HG03575 (cell line): ENCODE data around the gene COL6A2.
"Not testable (repeated sequence)": the region's sequence is repeated elsewhere in the genome, so short reads cannot be mapped to it uniquely, and the experiment has no call there.

Experiments
- ATAC-seq: cut with Tn5 transposase; IDR thresholded peaks from one replicate; pipeline ENCODE4 v1.9.1; 2021; ENCODE audit not compliant: unreplicated experiment, insufficient number of reproducible peaks, low FRiP score; ENCODE audit errors: extremely low read depth

COL6A2 gene

DNA sequence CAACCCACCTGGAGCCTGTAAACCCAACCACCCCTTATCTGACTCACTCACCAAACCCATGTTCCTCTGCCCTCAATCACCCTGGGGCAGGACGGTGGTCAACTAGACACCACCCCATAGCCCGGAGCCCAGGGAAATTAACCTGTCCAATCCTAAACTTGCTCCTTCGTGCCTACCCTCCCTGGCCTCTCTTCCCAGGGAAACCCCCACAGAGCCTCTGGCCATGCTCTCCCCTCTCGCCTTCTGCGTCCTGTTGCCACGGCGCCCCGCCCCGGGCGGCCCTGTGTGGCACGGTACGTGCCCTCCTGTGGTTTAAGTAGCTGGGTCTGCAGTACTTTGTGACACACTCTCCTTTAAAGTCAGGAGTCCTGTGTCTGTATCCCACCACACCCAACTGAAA, 61.5 kb downstream of the COL6A2 start:
- ATAC-seq: no peak

DNA sequence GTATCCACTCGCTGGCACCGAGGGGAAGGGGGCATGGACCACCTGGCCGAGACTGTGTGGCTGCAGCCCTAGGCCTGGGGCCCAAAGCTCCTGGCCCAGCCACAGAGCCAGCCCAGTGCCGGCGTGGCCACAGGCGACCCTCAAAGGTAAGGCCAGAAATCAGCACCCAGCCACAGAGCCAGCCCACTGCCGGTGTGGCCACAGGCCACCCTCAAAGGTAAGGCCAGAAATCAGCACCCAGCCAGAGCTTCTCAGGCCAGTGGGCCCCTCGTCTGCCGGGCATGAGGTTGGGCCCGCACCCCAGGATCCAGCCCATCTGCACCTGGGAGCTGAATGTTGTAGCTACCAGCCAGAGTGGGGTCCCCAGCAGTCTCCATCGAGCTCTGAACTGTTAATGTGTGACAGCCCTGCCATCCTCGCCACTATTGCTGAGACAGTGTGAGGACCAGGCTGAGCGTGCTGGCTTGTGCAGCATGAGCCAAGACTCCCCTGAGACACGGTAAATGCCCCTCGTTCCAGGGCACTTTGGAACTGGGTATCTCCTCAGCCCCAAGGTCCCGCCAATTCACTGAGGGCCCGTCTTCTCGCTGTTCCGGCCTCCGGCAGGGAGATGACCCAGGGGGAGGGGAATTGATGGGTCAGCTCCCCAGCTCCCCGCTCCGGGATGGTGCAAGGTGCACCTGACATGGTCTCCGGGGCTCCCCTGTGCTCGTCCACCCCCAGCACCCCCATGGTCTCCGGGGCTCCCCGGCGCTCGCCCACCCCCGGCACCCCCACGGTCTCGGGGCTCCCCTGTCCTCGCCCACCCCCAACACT, 62.1 kb downstream of the COL6A2 start:
- ATAC-seq: no peak

DNA sequence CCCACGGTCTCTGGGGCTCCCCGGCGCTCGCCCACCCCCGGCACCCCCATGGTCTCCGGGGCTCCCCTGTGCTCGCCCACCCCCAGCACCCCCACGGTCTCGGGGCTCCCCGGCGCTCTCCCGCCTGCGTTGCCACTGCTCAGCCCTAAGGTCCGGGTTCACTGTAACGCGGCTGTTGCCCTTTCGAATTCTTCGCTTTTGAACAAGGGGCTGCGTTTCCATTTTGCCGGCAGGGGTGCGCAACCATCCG, 62.7 kb downstream of the COL6A2 start:
- no peak for ATAC-seq

DNA sequence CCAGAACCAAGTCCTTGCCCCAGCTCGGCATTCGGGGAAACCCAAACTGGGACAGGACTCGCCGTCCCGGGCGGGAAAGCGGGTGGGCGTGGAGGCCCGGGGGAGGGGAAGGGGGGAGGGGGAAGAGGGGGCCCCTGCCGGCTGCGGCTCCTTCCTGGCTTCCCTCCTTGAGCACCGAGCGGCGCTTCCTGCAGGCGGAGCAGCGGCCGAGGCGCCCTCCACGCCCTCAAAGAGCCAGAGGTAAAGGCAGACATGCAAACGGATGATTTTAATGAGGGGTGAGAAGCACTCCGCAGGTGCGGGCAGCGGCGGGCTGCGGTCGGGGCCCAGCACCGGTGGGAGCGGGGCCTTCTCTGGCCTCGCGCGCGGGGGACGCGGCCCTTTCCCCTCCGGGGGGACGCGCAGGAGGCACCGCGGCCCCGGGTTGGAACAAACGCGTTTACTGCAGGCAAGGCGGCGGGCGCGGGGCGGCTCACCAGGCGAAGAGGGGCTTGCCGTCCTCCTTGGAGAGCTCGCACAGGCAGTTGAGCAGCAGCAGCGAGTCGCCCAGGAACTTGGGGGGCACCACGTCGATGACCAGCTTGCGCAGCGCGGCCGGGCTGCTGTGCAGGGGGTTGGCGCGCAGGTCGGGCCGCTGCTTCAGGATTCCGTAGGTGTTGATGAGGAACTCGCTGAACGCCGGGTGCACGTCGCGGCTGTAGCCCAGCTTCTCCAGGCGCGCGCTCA, 63.2 kb downstream of the COL6A2 start:
- no peak for ATAC-seq

DNA sequence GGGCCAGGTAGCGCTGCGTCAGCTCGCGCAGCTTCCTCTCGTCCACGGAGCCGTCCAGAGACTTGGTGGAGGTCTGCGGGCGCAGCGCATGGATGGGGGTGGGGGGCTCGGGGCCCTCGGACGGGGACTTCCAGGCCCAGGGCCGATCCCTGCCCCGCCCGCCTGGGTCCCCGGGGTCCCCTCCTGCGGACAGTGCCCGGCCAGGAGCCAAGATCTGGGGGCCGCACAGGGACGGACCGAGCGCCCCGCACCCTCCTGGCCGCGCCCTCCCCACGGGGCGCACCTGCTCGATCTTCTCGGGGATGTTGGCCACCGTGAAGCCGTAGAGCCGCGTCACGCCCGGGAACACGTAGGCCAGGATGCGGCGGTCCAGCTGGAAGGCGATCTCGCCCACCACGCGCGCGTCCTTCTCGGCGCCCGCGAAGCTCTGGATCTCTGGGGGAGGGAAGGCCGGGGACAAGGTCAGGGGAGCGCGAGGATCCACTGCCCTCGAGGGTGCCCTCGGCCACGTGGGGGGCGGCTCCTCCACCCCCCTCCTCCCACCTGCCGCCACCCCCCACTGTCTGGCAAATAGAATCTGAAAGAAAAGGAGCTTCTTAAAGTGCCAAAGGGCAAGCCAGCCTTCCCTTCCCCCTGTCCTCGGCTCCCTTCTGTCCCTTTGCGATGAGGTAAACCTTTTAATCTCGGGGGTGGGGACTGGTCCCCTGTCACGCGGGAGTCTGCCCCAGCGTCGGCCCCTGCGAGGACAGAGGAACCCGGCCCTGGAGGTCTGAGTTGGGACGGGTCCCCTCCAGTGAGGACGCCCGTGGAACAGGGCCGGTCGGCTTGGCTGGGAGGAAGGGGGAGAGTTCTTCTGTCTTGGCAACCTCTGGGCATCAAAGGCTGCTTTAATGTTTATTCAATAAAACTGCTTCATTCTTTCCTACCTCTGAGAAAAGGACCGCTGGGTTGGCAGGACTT, 64.0 kb downstream of the COL6A2 start:
- no peak for ATAC-seq

DNA sequence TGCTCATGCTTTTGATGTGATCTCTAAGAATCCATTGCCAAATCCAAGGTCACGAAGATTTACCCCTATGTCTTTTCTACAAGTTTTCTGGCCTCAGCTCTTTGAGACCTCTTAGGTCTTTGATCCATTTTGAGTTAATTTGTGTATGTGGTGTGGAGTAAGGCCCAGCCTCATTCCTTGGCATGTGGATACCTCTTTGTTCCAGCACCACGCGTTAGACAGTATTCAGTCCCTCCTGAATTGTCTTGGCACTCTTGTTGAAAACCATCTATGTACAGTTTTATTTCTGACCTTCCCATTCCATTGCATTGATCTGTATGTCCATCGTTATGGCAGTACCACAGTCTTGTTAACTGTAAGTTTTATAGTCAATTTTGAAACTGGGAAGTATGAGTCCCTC, 65.5 kb downstream of the COL6A2 start:
- ATAC-seq: no peak

DNA sequence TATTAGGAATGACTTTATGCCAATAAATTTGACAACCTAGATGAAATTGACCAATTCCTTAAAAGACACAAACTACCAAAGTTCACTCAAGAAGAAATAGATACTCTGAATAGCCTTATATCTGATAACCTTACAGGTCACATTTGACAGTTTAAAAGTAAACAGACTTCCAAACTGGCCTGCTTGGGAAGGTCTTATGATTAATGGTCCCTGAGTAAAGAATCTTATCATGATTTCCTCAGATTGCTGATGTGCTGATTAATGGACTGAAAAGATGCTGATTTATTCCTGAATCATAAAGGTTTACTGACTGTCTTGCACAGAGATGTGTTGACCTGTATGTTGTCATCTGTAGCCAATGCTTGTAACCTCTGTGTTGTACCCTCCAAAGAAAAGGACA, 67.2 kb downstream of the COL6A2 start:
- no peak for ATAC-seq

DNA sequence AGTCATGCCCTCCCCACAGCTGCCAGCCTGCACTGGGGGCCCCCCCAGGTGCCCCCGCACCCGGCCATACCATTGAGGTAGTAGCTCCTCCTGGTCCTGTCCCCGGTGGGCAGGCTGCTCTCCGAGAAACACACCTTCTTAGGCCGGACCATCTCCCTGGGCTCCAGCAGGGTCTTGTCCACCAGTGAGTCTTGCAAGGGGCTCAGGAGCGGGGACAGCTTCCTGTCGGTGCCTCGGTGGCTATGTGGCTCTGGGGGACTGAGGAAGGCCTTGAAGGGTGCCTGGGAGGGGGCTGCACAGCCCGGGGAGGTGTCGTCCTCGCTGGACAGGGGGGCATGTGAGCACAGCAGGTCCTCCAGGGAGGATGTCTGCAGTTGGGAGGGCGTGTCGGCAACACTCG, 70.3 kb downstream of the COL6A2 start:
- ATAC-seq: no peak

DNA sequence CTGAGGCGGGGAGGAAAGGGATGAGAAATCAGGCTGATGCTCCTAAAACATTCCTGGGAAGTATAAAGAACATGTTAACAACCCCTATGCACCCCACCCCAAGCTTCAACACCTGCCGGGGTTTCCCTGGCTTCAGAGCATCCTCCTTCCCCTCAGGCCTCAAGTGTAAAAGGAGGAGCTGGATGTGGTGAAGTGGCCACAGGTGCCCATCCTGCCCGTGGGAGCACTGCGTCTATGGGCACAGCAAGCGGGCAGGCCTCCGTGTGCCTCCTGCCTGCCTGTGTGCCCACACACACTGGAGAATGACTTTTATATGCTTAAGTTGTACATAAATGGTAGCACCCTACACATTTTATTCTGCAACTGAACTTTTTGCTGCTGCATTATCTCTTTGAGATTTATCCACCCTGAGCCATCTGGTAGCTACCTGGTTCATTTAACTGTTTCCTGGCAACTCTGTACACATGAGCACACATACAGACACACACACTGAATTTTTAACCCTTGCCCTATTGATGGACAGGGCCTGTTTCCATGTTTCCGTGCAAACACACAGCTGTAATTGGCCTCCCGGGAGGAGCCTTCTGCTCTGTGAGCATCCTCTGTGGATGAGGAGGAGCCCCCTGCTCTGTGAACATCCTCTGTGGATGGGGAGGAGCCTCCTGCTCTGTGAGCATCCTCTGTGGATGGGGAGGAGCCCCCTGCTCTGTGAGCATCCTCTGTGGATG, 70.9 kb downstream of the COL6A2 start:
- no peak for ATAC-seq

DNA sequence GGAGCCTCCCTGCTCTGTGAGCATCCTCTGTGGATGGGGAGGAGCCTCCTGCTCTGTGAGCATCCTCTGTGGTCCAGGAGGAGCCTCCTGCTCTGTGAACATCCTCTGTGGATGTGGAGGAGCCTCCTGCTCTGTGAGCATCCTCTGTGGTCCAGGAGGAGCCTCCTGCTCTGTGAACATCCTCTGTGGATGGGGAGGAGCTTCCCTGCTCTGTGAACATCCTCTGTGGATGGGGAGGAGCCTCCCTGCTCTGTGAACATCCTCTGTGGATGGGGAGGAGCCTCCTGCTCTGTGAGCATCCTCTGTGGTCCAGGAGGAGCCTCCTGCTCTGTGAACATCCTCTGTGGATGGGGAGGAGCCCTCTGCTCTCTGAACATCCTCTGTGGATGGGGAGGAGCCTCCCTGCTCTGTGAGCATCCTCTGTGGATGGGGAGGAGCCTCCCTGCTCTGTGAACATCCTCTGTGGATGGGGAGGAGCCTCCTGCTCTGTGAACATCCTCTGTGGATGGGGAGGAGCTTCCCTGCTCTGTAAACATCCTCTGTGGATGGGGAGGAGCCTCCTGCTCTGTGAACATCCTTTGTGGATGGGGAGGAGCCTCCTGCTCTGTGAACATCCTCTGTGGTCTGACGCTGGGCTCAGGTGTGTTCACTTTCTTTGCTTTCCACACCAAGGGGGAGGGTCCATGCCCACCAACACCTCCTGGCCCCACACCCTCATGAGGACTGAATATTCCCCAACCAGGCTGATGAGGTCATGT, 72.7 kb downstream of the COL6A2 start:
- not testable (repeated sequence) for ATAC-seq

DNA sequence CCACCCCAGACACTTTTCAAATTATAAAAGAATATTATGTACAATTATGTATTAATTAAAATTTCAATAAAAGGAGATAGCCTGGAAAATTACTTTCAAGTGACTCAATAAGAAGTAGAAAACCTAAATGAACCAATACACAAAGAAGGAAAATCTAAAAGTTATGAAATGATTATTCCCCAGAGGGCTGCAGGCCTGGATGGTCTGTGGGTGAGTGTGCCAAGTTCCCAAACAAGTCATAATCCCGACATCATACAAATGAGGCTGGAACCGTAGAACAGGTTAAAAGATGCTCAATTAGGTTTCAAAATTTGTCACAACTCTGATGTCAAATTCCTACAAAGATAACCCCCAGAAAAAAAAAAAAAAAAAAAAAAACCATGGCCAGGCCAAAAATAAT, 73.7 kb downstream of the COL6A2 start:
- no peak for ATAC-seq

DNA sequence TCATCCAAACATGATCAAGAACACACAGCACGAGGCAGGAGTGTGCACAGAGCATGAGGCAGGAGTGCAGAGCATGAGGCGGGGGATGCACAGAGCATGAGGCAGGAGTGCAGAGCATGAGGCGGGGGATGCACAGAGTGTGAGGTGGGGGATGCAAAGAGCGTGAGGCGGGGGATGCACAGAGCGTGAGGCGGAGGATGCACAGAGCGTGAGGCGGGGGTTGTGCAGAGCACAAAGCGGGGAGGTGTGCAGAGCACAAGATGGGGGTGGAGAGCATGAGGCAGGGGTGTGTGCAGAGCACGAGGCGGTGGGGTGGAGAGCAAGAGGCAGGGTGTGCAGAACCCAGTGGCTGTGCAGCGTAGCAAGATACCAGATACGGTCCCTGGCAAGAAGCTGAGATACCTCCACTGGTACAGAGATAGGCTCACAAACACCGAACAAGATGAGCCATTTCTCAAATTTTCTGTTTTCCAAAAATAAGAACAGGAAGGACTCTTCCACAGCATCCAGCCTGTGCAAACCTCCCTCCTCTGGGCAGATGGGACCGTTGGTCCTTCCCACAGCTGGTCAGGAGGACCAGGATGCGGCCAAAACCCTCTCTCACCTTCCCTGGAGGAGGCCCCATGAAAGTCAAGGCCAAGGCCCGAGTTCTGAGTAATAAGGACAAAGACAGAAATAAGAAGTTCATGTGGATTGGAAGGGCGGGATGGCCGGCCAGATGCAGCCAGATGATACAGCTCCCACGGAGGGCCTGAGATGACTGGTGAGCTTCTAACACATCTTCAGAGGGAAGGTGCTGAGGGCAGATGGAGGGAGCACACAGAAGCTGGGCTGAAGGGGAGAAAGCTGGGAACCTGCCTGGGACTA, 74.3 kb downstream of the COL6A2 start:
- ATAC-seq: no peak

DNA sequence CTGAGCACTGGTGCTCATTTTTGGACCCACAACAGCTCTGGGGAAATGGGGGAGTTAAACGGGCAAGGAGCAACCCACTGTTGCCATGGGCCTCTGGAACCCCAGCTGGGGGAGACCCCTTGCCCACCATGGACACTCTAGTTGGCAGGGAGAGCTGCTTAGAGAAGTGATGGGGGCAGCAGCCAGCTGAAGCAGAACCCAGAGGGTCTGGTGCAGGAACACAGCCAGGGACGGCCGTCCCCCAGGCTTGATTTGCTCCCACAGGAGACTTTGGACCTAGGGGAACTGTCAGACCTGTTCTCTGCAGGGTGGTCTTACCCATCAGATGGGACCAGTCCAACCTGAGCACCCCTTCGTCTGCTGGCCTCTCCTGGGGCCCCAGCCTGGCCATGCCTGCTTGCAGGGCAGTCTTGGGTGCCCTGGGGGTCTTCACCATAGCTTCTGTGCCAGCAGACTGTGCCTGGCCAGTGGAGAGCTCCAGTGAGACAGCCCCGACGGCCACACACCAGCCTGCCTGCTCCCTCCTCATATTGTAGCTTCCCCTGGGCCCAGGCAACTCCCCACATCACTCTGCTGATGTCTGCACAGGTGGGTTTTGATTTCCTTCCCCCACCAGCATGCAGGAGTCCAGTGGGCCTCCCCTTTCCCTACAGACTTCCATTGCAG, 75.1 kb downstream of the COL6A2 start:
- ATAC-seq: no peak

DNA sequence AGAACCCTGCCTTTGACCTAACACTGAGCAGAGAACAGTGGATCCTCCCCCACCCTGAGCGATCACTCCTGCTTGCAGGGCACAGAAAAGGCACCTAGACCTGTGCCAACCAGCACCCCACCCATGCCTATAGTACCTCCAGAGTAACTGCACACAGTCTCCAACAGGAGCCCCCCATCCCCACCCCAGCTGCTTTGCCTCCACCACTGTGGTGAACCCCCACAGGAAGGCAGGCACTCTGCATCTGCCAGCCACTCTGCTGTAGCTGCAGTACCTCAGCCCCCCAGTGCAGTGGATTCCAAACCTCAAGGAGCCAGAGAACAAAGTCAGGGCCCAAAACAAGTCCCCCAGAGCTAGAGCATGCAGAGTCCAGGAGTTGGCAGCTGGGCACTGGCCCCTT, 75.7 kb downstream of the COL6A2 start:
- ATAC-seq: no peak

DNA sequence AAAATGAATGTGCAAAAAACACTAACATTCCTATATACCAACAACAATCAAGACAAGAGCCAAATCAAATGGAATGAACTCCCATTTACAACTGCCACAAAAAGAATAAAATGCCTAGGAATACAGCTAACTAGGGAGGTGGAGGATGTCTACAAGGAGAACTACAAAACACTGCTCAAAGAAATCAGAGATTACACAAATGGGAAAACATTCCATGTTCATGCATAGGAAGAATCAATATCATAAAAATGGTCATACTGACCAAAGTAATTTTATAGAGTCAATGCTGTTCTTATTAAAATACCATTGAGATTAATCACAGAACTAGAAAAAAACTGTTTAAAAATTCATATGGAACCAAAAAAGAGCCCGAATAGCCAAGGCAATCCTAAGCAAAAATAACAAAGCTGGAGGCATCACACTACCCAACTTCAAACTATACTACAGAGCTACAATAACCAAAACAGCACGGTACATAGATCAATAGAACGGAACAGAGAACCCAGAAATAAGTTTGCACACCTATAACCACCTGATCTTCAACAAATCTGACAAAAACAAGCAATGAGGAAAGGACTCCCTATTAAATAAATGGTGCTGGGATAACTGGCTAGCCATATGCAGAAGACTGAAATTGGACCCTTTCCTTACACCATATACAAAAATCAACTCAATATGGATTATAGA, 78.7 kb downstream of the COL6A2 start:
- not testable (repeated sequence) for ATAC-seq

DNA sequence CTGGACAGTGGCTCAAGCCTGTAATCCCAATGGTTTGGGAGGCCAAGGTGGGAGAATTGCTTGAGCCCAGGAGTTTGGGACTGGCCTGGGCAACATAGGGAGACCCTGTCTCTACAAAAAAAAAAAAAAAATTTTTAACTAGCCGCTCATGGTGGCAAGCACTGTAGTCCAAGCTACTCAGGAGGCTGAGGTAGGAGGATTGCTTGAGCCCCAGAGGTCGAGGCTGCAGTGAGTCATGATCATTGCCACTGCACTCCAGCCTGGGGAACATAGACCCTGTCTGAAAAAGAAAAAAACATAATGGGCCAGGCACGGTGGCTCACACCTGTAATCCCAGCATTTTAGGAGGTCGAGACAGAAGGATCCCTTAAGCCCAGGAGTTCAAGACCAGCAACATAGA, 81.0 kb downstream of the COL6A2 start:
- ATAC-seq: no peak
